ENCODE measurements around the gene SPRY4.

- TF ChIP-seq EZH2 (optimal IDR thresholded peaks at IDR 0.05; ENCODE audit: low read depth, low read length) (no peak), CTCF (IDR thresholded peaks at IDR 0.05; ENCODE audit: low read length) (no peak)
Observed at GRCh38 chr5:142358121-142358520, 33.3 kb upstream of the SPRY4 start.
